ENCODE measurements around the gene CMSS1.

The CMSS1 gene

DNA sequence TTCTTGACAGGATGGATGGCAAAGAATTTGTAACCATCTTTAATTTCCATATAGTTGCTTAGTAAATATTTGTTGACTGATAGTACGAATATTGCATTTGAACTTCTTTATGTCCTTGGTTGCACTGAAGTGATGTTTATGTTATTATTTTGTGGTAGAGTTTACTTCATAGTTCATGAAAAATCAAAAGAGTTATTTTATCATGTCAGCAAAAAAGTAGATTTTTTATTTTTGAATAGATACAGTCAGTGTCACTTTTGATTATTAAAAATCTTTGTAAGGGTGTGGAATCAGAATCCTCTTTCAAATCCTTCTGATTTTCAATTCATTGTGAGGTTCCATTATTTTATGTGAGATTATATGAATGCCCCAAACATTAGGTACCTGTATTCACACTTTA lies 261.7 kb downstream of the CMSS1 start:
- Histone ChIP-seq H3K27me3 (ENCODE audit: insufficient read depth, low read length, poor library complexity, severe bottlenecking) (no peaks in the 10 kb centered on the region), H3K36me3 (ENCODE audit: insufficient read depth, low read length) (no peaks in the 10 kb centered on the region), H4K20me1 (ENCODE audit: insufficient read depth, low read length, poor library complexity, severe bottlenecking) (no peaks in the 10 kb centered on the region), H3K9ac (ENCODE audit: low read depth, low read length, poor library complexity, severe bottlenecking) (no peak overlapping the region), H3K4me1 (ENCODE audit: insufficient read depth, low read length, poor library complexity, severe bottlenecking) (peaks cover 23% of the 10 kb centered on the region), H3K9me3 (ENCODE audit: insufficient read depth, low read depth, low read length) (no peaks in the 10 kb centered on the region), H3K9me2 (replicated peaks; ENCODE audit: low read depth, low read length) (no peaks in the 10 kb centered on the region; the same call in 1 of the 2 replicates), H3K4me3 (ENCODE audit: low read length, poor library complexity, severe bottlenecking) (no peak overlapping the region), H3K79me2 (ENCODE audit: insufficient read depth, low read length) (no peaks in the 10 kb centered on the region), H2AFZ (ENCODE audit: low read length) (no peak overlapping the region), H3K4me2 (ENCODE audit: low read depth, low read length, poor library complexity, severe bottlenecking) (no peak overlapping the region), H3F3A (ENCODE audit: low read depth) (no peaks in the 10 kb centered on the region)
- TF ChIP-seq CTCF (conservative IDR thresholded peaks at IDR 0.05; ENCODE audit: low read length) (no peak), EZH2phosphoT487 (IDR thresholded peaks at IDR 0.05; ENCODE audit: borderline replicate concordance) (no peak)

- Histone ChIP-seq H3K27me3 (ENCODE audit: insufficient read depth, low read length, poor library complexity, severe bottlenecking) (no peaks in the 10 kb centered on the region), H2AFZ (ENCODE audit: low read length) (no peak overlapping the region), H4K20me1 (ENCODE audit: insufficient read depth, low read length, poor library complexity, severe bottlenecking) (no peaks in the 10 kb centered on the region), H3K9me3 (ENCODE audit: insufficient read depth, low read depth, low read length) (no peaks in the 10 kb centered on the region), H3K9me2 (replicated peaks; ENCODE audit: low read depth, low read length) (no peaks in the 10 kb centered on the region; the same call in 1 of the 2 replicates), H3K36me3 (ENCODE audit: insufficient read depth, low read length) (no peaks in the 10 kb centered on the region), H3K79me2 (ENCODE audit: insufficient read depth, low read length) (no peaks in the 10 kb centered on the region), H3K4me1 (ENCODE audit: insufficient read depth, low read length, poor library complexity, severe bottlenecking) (peaks cover 16% of the 10 kb centered on the region), H3F3A (ENCODE audit: low read depth) (no peaks in the 10 kb centered on the region), H3K4me3 (ENCODE audit: low read length, poor library complexity, severe bottlenecking) (no peak overlapping the region), H3K9ac (ENCODE audit: low read depth, low read length, poor library complexity, severe bottlenecking) (no peak overlapping the region), H3K4me2 (ENCODE audit: low read depth, low read length, poor library complexity, severe bottlenecking) (no peak overlapping the region)
- no peak for TF ChIP-seq EZH2phosphoT487 (IDR thresholded peaks at IDR 0.05; ENCODE audit: borderline replicate concordance)
- no peak for TF ChIP-seq CTCF (conservative IDR thresholded peaks at IDR 0.05; ENCODE audit: low read length)
These were observed 262.9 kb downstream of the CMSS1 start for GRCh38 chr3:100080573-100080972.

DNA sequence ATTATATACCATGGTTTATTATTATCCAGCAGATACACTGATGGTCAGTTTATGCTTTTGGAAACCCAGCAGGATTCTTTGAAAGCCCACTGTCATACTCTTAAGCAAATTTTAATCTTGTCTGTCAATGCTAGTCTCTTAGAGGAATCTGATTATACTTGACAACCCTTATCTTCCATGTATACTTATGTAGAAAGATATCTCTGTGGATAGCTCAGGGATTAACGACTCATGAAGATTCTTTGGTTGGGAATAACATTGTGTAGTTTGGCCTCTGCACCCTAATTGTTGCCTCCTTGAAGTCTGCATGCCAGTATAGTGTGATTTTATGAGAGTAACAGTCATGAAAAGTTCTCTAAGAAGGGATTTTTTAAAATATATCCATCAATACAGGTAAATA lies 263.6 kb downstream of the CMSS1 start:
- Histone ChIP-seq H3K79me2 (ENCODE audit: insufficient read depth, low read length) (no peaks in the 10 kb centered on the region), H3K36me3 (ENCODE audit: insufficient read depth, low read length) (no peaks in the 10 kb centered on the region), H3K9ac (ENCODE audit: low read depth, low read length, poor library complexity, severe bottlenecking) (no peak overlapping the region), H3K9me3 (ENCODE audit: insufficient read depth, low read depth, low read length) (no peaks in the 10 kb centered on the region), H3K4me1 (ENCODE audit: insufficient read depth, low read length, poor library complexity, severe bottlenecking) (peaks cover 9% of the 10 kb centered on the region), H3F3A (ENCODE audit: low read depth) (no peaks in the 10 kb centered on the region), H3K27me3 (ENCODE audit: insufficient read depth, low read length, poor library complexity, severe bottlenecking) (no peaks in the 10 kb centered on the region), H3K4me3 (ENCODE audit: low read length, poor library complexity, severe bottlenecking) (no peak overlapping the region), H3K4me2 (ENCODE audit: low read depth, low read length, poor library complexity, severe bottlenecking) (no peak overlapping the region), H4K20me1 (ENCODE audit: insufficient read depth, low read length, poor library complexity, severe bottlenecking) (no peaks in the 10 kb centered on the region), H3K9me2 (replicated peaks; ENCODE audit: low read depth, low read length) (no peaks in the 10 kb centered on the region; the same call in 1 of the 2 replicates), H2AFZ (ENCODE audit: low read length) (no peak overlapping the region)
- TF ChIP-seq CTCF (conservative IDR thresholded peaks at IDR 0.05; ENCODE audit: low read length), result no peak
- TF ChIP-seq EZH2phosphoT487 (IDR thresholded peaks at IDR 0.05; ENCODE audit: borderline replicate concordance), result no peak

All from Loucy (cell line).